AG09319 (cell line): ENCODE data around the gene DENND1C.

Source experiments
- DNase-seq: peaks from one replicate; pipeline ENCODE4 v3.0.0-alpha.2; 2010; ENCODE audit warnings: low read depth; ENCODE audit errors: extremely low read depth
- CTCF ChIP-seq: IDR thresholded peaks from 2 replicates; pipeline ENCODE4 v1.5.1; 2011; ENCODE audit warnings: low read depth, mild to moderate bottlenecking, inconsistent platforms, low read length, moderate library complexity

Gene DENND1C

GRCh38 chr19:6446452-6446851 is 35.1 kb downstream of the DENND1C start:
- no peak for DNase-seq
- no peak for TF ChIP-seq CTCF

- no peak for DNase-seq
- TF ChIP-seq CTCF = no peak
These were observed 37.6 kb downstream of the DENND1C start for GRCh38 chr19:6443986-6444385.

- DNase-seq = no peak
- TF ChIP-seq CTCF = no peak
These were observed 39.4 kb downstream of the DENND1C start for GRCh38 chr19:6442087-6442688.

GRCh38 chr19:6440905-6441304 is 40.7 kb downstream of the DENND1C start:
- TF ChIP-seq CTCF = no peak

GRCh38 chr19:6439743-6440142 is 41.8 kb downstream of the DENND1C start:
- no peak for TF ChIP-seq CTCF
- DNase-seq = no peak

More at GRCh38 chr19:6440905-6441304, 40.7 kb downstream of the DENND1C start:
- no peak for DNase-seq

- no peak for TF ChIP-seq CTCF
- DNase-seq = no peak
These were observed 47.9 kb downstream of the DENND1C start, which contains the start of gene SLC25A41 for GRCh38 chr19:6433663-6434062. TSS of gene SLC25A41 (minus strand) at chr19:6433763. CDS start at chr19:6433693, 70 bp downstream.

GRCh38 chr19:6433165-6433564 is 48.4 kb downstream of the DENND1C start:
- DNase-seq = no peak
- TF ChIP-seq CTCF = no peak
